ENCODE data around the gene THOC6. TPM values are rescaled to one million over a fixed set of nuclear protein-coding genes. Genes with fewer than 3 reads are reported as not detected.

Gene THOC6
- total RNA-seq: 25.3 and 28.5 TPM in 2 replicates
- 20.8 TPM for total RNA-seq (2013)
- polyA plus RNA-seq: 52.2 and 63.9 TPM in 2 replicates
- polyA minus RNA-seq: 27.4 and 30.8 TPM in 2 replicates

GRCh38 chr16:3023669-3024478 lies at the start of gene THOC6, which contains the start of gene HCFC1R1:
Gene THOC6, plus strand, starts transcription at chr16:3024035. Its CDS starts 292 bp downstream, at chr16:3024327.
Gene HCFC1R1, minus strand, starts transcription at chr16:3023942. Its CDS starts 1 bp downstream, at chr16:3023941.
- under 1% methylated on average over 69 of the region's 69 CpGs for WGBS (ENCODE audit: insufficient coverage)
- peak within 1 kb of the TSS; percentile 90 for H3K4me2 ChIP-seq (replicated peaks; ENCODE audit: low read depth, low read length, poor library complexity, severe bottlenecking)
- TF ChIP-seq EZH2 (IDR thresholded peaks at IDR 0.05; ENCODE audit: borderline replicate concordance, insufficient read depth, low read depth, low read length, poor library complexity, severe bottlenecking): no peak
- no peak for TF ChIP-seq CTCF (IDR thresholded peaks at IDR 0.05)
- H3K4me1 ChIP-seq (ENCODE audit: control insufficient read depth in 2 of 2, insufficient read depth in 2 of 2, low read length in 2 of 2): peaks cover 44 to 60% of the 10 kb centered on the region in 2 donors
- H3K79me2 ChIP-seq (ENCODE audit: control insufficient read depth, insufficient read depth, low read length): peaks cover 15% of the 10 kb centered on the region
- H3K4me3 Mint-ChIP-seq: peak within 1 kb of the TSS; percentile 97
- H3K4me3 ChIP-seq (ENCODE audit: control extremely low read depth in 1 of 5, extremely low read depth in 1 of 5, insufficient read depth in 1 of 5, low read depth in 2 of 5, low read length in 4 of 5): peak within 1 kb of the TSS; percentile 43 to 79 (median 71)
- no peaks in the 10 kb centered on the region for H3K9me3 Mint-ChIP-seq (ENCODE audit: insufficient read depth)
- intact Hi-C loops (cut with micrococcal nuclease): loop anchor here (1.0 to 10.0 kb wide), 9 partner anchors 20 to 1719 kb away; partner anchors contain the start of genes PAQR4, SRRM2, UBE2I and ZNF174
- H3K27ac Mint-ChIP-seq: peak within 1 kb of the TSS; percentile 99
- peaks cover 0 to 18% of the 10 kb centered on the region in 2 experiments for H3K36me3 ChIP-seq (replicated peaks in 1 of 2; ENCODE audit: control extremely low read depth in 1 of 2, control insufficient read depth in 1 of 2, extremely low read depth in 1 of 2, insufficient read depth in 2 of 2, low read length in 1 of 2)
- H2AFZ ChIP-seq (ENCODE audit: insufficient read depth, low read depth, low read length, poor library complexity, severe bottlenecking): peak within 1 kb of the TSS; percentile 90
- peak within 1 kb of the TSS; percentile 83 to 94 for H3K27ac ChIP-seq (ENCODE audit: low read length in 2 of 2)
- POLR2A ChIA-PET: interaction anchor here (0.6 to 2.1 kb wide), 3 partner anchors 20 to 202 kb away, joined by 3 to 9 read pairs (median 3); no protein-coding TSS in a partner anchor
- DNase-seq (peak; percentile 99), ATAC-seq (ENCODE audit: low read depth) (peak; percentile 76)
- peaks cover 33% of the 10 kb centered on the region for H4K20me1 ChIP-seq (ENCODE audit: control insufficient read depth, insufficient read depth, low read length, poor library complexity, severe bottlenecking)
- H3K9ac ChIP-seq (ENCODE audit: low read length): peak within 1 kb of the TSS; percentile 90
- H3K9me3 ChIP-seq (ENCODE audit: control extremely low read depth in 1 of 3, control insufficient read depth in 2 of 3, insufficient read depth in 1 of 3, low read length in 2 of 3): no peaks in the 10 kb centered on the region
- peaks cover 47% of the 10 kb centered on the region for H3K4me1 Mint-ChIP-seq
- H3K27me3 ChIP-seq (replicated peaks in 1 of 4; ENCODE audit: control extremely low read depth in 1 of 4, control insufficient read depth in 3 of 4, insufficient read depth in 4 of 4, low read length in 3 of 4): peaks cover 0 to 5% (median 2%) of the 10 kb centered on the region in 4 experiments
- peaks cover 1% of the 10 kb centered on the region for H3K27me3 Mint-ChIP-seq
- CTCF ChIA-PET: interaction anchor here (0.9 to 6.9 kb wide), 7 partner anchors 9 to 127 kb away, joined by 3 to 61 read pairs (median 7); no protein-coding TSS in a partner anchor

All from B cell (primary cell).